GM12878 (cell line): Measurements from ENCODE around the gene FBF1. TPM values are rescaled to one million over a fixed set of nuclear protein-coding genes. Genes with fewer than 3 reads are reported as not detected.
"Not testable (repeated sequence)": the region's sequence is repeated elsewhere in the genome, so short reads cannot be mapped to it uniquely, and the experiment has no call there.

Experiments used
- ATAC-seq: fragments of 200-7000 bp; cut with Tn5 transposase; 3 replicates; pipeline ENCODE4 v1.9.1; 2020; ENCODE audit warnings: mild to moderate bottlenecking, moderate library complexity
- BruUV-seq: library from RNA; stranded (reverse); fragments of 400-500 nt; replicated peaks from 2 replicates; lab custom pipeline; 2021; lab: Mats Ljungman, UMichigan
- CTCF ChIA-PET: fragments of 300-600 bp; sonication (Branson Sonifier 250); formaldehyde crosslinking; extraction: SDS; loops from one replicate; lab custom pipeline; 2021; ENCODE audit warnings: inconsistent platforms; lab: Yijun Ruan, JAX
- POLR2A ChIA-PET: fragments of 350-600 bp; formaldehyde crosslinking; extraction: SDS; loops from one replicate; lab custom pipeline; 2021; ENCODE audit warnings: inconsistent platforms; lab: Charles Lee
- RAD21 ChIA-PET: fragments of 300-600 bp; sonication (Branson Sonifier 250); formaldehyde crosslinking; loops from one replicate; lab custom pipeline; 2023; ENCODE audit warnings: antibody characterized with exemption; ENCODE audit not compliant: unreplicated experiment; lab: Charles Lee
- SMC1A ChIA-PET: fragments of 300-600 bp; sonication (Branson Sonifier 250); formaldehyde crosslinking; loops from one replicate; lab custom pipeline; 2023; ENCODE audit not compliant: unreplicated experiment, uncharacterized antibody; lab: Charles Lee
- DNase-seq: peaks from one replicate; pipeline ENCODE4 v3.0.0-alpha.2; 2011; ENCODE audit warnings: low read depth, low spot score
- FAIRE-seq: peaks from 3 replicates; lab custom pipeline; 2011; peaks lifted over from hg19 to GRCh38; lab: Jason Lieb, UNC
- H2AFZ ChIP-seq: 2 replicates; pipeline ENCODE4 v1.6.0; 2011; ENCODE audit warnings: low read depth, low read length, control low read depth; ENCODE audit not compliant: control insufficient read depth
- H3K27ac ChIP-seq: 2 replicates; pipeline ENCODE4 v1.5.1; 2011; ENCODE audit warnings: control low read depth; ENCODE audit not compliant: control insufficient read depth, insufficient read depth
- H3K27me3 ChIP-seq, 2 experiments: replicated peaks in 1 of 2; 2 replicates each; pipeline versions ENCODE4 v1.6.0 to v1.6.1; 2011; ENCODE audit warnings: low read length in 1 of 2; ENCODE audit not compliant: control insufficient read depth in 2 of 2, insufficient read depth in 2 of 2
- H3K36me3 ChIP-seq, 2 experiments: 2 replicates each; pipeline ENCODE4 v1.5.1; 2011; ENCODE audit warnings: low read length in 1 of 2; ENCODE audit not compliant: control insufficient read depth in 2 of 2, insufficient read depth in 2 of 2
- H3K4me1 ChIP-seq: 2 replicates; pipeline ENCODE4 v1.6.1; 2011; ENCODE audit warnings: mild to moderate bottlenecking, low read length, moderate library complexity, mixed read lengths; ENCODE audit not compliant: control insufficient read depth, insufficient read depth
- H3K4me2 ChIP-seq: 2 replicates; pipeline ENCODE4 v1.6.0; 2011; ENCODE audit warnings: control low read depth; ENCODE audit not compliant: control insufficient read depth, insufficient read depth
- H3K4me3 ChIP-seq: fragments of 200-600 bp; sonication (generic); 2 replicates; pipeline ENCODE4 v1.5.1; 2016
- H3K79me2 ChIP-seq: 2 replicates; pipeline ENCODE4 v1.6.0; 2011; ENCODE audit warnings: low read length; ENCODE audit not compliant: control insufficient read depth, insufficient read depth
- H3K9ac ChIP-seq: 2 replicates; pipeline ENCODE4 v1.8.0; 2011; ENCODE audit warnings: low read length, control low read depth, mixed read lengths; ENCODE audit not compliant: control insufficient read depth, insufficient read depth
- H3K9me3 ChIP-seq: replicated peaks from 3 replicates; pipeline ENCODE4 v1.5.1; 2011; ENCODE audit warnings: mild to moderate bottlenecking, low read length; ENCODE audit not compliant: control insufficient read depth, insufficient read depth
- H4K20me1 ChIP-seq: 2 replicates; pipeline ENCODE4 v1.6.0; 2011; ENCODE audit not compliant: control insufficient read depth, insufficient read depth
- CTCF ChIP-seq, 3 experiments: IDR thresholded peaks in 2 of 3; conservative IDR thresholded peaks in 1 of 3; 2 replicates each; pipeline ENCODE4 v1.5.1; 2011; ENCODE audit warnings: low read depth in 3 of 3, low read length in 3 of 3, mild to moderate bottlenecking in 3 of 3, control low read depth in 2 of 3, moderate library complexity in 2 of 3, inconsistent platforms in 1 of 3, mixed read lengths in 1 of 3; ENCODE audit not compliant: control insufficient read depth in 2 of 3, insufficient read depth in 1 of 3; ENCODE audit errors: extremely low read depth in 1 of 3
- IRF5 ChIP-seq: fragments of 450-650 bp; IDR thresholded peaks from 2 replicates; pipeline ENCODE4 v1.6.1; 2017; ENCODE audit warnings: borderline replicate concordance
- MLLT1 ChIP-seq: fragments of 450-650 bp; IDR thresholded peaks from 2 replicates; pipeline ENCODE4 v1.6.1; 2016; ENCODE audit warnings: mild to moderate bottlenecking
- WGBS: methylation state at CpG from one replicate; pipeline ENCODE4 v1.1.6; 2016; ENCODE audit warnings: low lambda C conversion rate; ENCODE audit not compliant: insufficient replicate concordance, insufficient coverage; ENCODE audit errors: missing lambda C conversion rate; 5-methylcytosine and 5-hydroxymethylcytosine counted together
- in situ Hi-C: fragments of 300-500 bp; cut with MboI; formaldehyde crosslinking; loops from 9 replicates; pipeline ENCODE4 v1.14.3; 2018; ENCODE audit warnings: mixed read lengths
- intact Hi-C: fragments of 100-400 bp; cut with micrococcal nuclease; formaldehyde crosslinking; loops from one replicate; pipeline ENCODE4 v1.14.2; 2022; ENCODE audit not compliant: unreplicated experiment
- polyA plus RNA-seq, 11 experiments: library from polyadenylated mRNA; depleted of rRNA in 4 of 11; unstranded in 6 of 11; stranded (reverse) in 5 of 11; fragments of >200 nt; fragmentation: Nextera tagmentation in 4 of 11; fragmentation: Illumina TruSeq in 1 of 11; extraction: Ambion mirVana in 4 of 11; extraction: Trizol in 1 of 11; gene quantifications; 1 replicate in 1 of 11; 2 replicates in 10 of 11; pipeline versions ENCODE4 v1.2.1 to v1.2.3, GENCODE V29; 2011 to 2016; ENCODE audit warnings: inconsistent platforms in 2 of 11, missing spikeins in 2 of 11, low read depth in 1 of 11
- total RNA-seq, 4 experiments: library from RNA; depleted of rRNA in 3 of 4; stranded (reverse); fragments of >200 nt in 3 of 4; fragmentation: Illumina TruSeq in 1 of 4; extraction: Trizol in 1 of 4; gene quantifications; 2 replicates each; pipeline versions ENCODE4 v1.2.1 to v1.2.3, GENCODE V29; 2013 to 2021

FBF1 gene
- total and polyA plus RNA-seq, 10 of the 15 experiments (the other 5 are each of a cell fraction or from before 2014, with no cell fraction given), result 0.29 to 15.0 (median 7.0) TPM

GRCh38 chr17:75976175-75976848, 35.5 kb upstream of the FBF1 start (continued):
- TF ChIP-seq CTCF (IDR thresholded peaks at IDR 0.05 in 2 of 3, conservative IDR thresholded peaks at IDR 0.05 in 1 of 3; ENCODE audit: control insufficient read depth in 2 of 3, extremely low read depth in 1 of 3, insufficient read depth in 1 of 3, low read depth in 3 of 3, low read length in 3 of 3), result no peak

GRCh38 chr17:75975757-75976174, 34.9 kb upstream of the FBF1 start:
- in situ Hi-C loops, result no loop called here
- POLR2A ChIA-PET, result no interaction called here

GRCh38 chr17:75975187-75975586, 34.3 kb upstream of the FBF1 start:
- RAD21 ChIA-PET, H2AFZ ChIP-seq, H3K27ac ChIP-seq, FAIRE-seq, H3K4me3 ChIP-seq, H3K9me3 ChIP-seq, SMC1A ChIA-PET, POLR2A ChIA-PET, CTCF ChIA-PET, intact Hi-C loops, BruUV-seq, H3K36me3 ChIP-seq, in situ Hi-C loops, ATAC-seq, H3K4me1 ChIP-seq, H4K20me1 ChIP-seq, H3K4me2 ChIP-seq, DNase-seq, H3K9ac ChIP-seq, H3K27me3 ChIP-seq: not testable (repeated sequence)
- WGBS, result 88% methylated on average over 6 of the region's 6 CpGs
- H3K79me2 ChIP-seq, result peaks cover 14% of the 10 kb centered on the region

More at GRCh38 chr17:75975757-75976174, 34.9 kb upstream of the FBF1 start:
- Histone ChIP-seq H2AFZ (no peak overlapping the region), H3K27me3 (no peaks in the 10 kb centered on the region), H3K36me3 (no peaks in the 10 kb centered on the region), H3K9ac (no peak overlapping the region), H3K4me2 (no peak overlapping the region), H3K79me2 (peaks cover 20% of the 10 kb centered on the region), H3K27ac (no peak overlapping the region), H3K4me3 (no peak overlapping the region), H3K9me3 (no peaks in the 10 kb centered on the region), H4K20me1 (no peaks in the 10 kb centered on the region), H3K4me1 (peaks cover 4% of the 10 kb centered on the region)
- no TSS peak for BruUV-seq
- 89% methylated on average over 5 of the region's 5 CpGs for WGBS
- ATAC-seq (no peak), DNase-seq (no peak), FAIRE-seq (no peak)
- intact Hi-C loops, result no loop called here
- RAD21 ChIA-PET, result no interaction called here
- TF ChIP-seq MLLT1 (peak; percentile 76), IRF5 (no peak)
- CTCF ChIA-PET, result no interaction called here
- SMC1A ChIA-PET, result no interaction called here
